SK-N-SH (cell line): ENCODE measurements around the gene HTT. TPM values are rescaled to one million over a fixed set of nuclear protein-coding genes. Genes with fewer than 3 reads are reported as not detected.

Experiments
- CTCF ChIA-PET: fragments of 300-600, 350-600 bp; formaldehyde crosslinking; extraction: SDS; loops from one replicate; lab custom pipeline; 2021; lab: Yijun Ruan, JAX
- POLR2A ChIA-PET: fragments of 350-600 bp; sonication (Branson Sonifier 250); formaldehyde crosslinking; extraction: SDS; loops from one replicate; lab custom pipeline; 2020; ENCODE audit warnings: antibody characterized with exemption, inconsistent platforms; lab: Yijun Ruan, JAX
- DNase-seq: peaks from one replicate; pipeline ENCODE4 v3.0.0; 2012
- H2AFZ ChIP-seq: fragments of 200-600 bp; sonication (generic); 2 replicates; pipeline ENCODE4 v1.8.1; 2016; ENCODE audit warnings: antibody characterized with exemption, mild to moderate bottlenecking, low read depth
- H3F3A ChIP-seq: fragments of 200-600 bp; sonication (generic); replicated peaks from 2 replicates; pipeline ENCODE3; 2016; ENCODE audit warnings: antibody characterized with exemption, mild to moderate bottlenecking; ENCODE audit not compliant: insufficient read depth
- H3K27ac ChIP-seq, 2 experiments: fragments of 200-500 bp in 1 of 2; fragments of 200-600 bp in 1 of 2; sonication (Bioruptor generic) in 1 of 2; sonication (generic), shearing (Covaris generic) in 1 of 2; 2 replicates each; pipeline versions ENCODE4 v1.5.1 to v1.6.1; 2014 to 2016; ENCODE audit warnings: low read depth in 2 of 2, inconsistent platforms in 1 of 2, low read length in 1 of 2, mild to moderate bottlenecking in 1 of 2, mixed read lengths in 1 of 2
- H3K27me3 ChIP-seq: fragments of 200-600 bp; sonication (generic), shearing (Covaris generic); 2 replicates; pipeline ENCODE4 v1.6.1; 2016; ENCODE audit warnings: mixed run types; ENCODE audit not compliant: insufficient read depth
- H3K36me3 ChIP-seq, 2 experiments: fragments of 200-500 bp in 1 of 2; fragments of 200-600 bp in 1 of 2; sonication (Bioruptor generic) in 1 of 2; sonication (generic) in 1 of 2; replicated peaks in 1 of 2; 2 replicates each; pipeline versions ENCODE3 to v1.5.1; 2014 to 2016; ENCODE audit warnings: low read length in 1 of 2, mild to moderate bottlenecking in 1 of 2; ENCODE audit not compliant: insufficient read depth in 2 of 2, control insufficient read depth in 1 of 2
- H3K4me1 ChIP-seq, 2 experiments: fragments of 200-500 bp in 1 of 2; fragments of 200-600 bp in 1 of 2; sonication (Bioruptor generic) in 1 of 2; sonication (generic), shearing (Covaris generic) in 1 of 2; 2 replicates each; pipeline versions ENCODE4 v1.5.1 to v1.6.1; 2014 to 2016; ENCODE audit warnings: low read depth in 1 of 2, low read length in 1 of 2, mixed run types in 1 of 2; ENCODE audit not compliant: insufficient read depth in 2 of 2, control insufficient read depth in 1 of 2
- H3K4me2 ChIP-seq: fragments of 200-600 bp; sonication (generic), shearing (Covaris generic); 2 replicates; pipeline ENCODE4 v1.6.1; 2017; ENCODE audit warnings: mixed run types
- H3K4me3 ChIP-seq, 2 experiments: fragments of 200-500 bp in 1 of 2; fragments of 200-600 bp in 1 of 2; sonication (Bioruptor generic) in 1 of 2; sonication (generic), shearing (Covaris generic) in 1 of 2; 2 replicates each; pipeline versions ENCODE4 v1.5.1 to v1.8.1; 2014 to 2016; ENCODE audit warnings: low read depth in 2 of 2, inconsistent platforms in 1 of 2, low read length in 1 of 2, mild to moderate bottlenecking in 1 of 2, mixed read lengths in 1 of 2, moderate library complexity in 1 of 2
- H3K79me2 ChIP-seq: fragments of 200-600 bp; sonication (generic); 2 replicates; pipeline ENCODE4 v1.8.1; 2017; ENCODE audit warnings: mild to moderate bottlenecking; ENCODE audit not compliant: insufficient read depth
- H3K9ac ChIP-seq: fragments of 200-600 bp; sonication (generic); 2 replicates; pipeline ENCODE4 v1.6.1; 2017; ENCODE audit warnings: mixed run types
- H3K9me2 ChIP-seq: fragments of 200-600 bp; sonication (generic); 2 replicates; pipeline ENCODE4 v1.6.1; 2017; ENCODE audit warnings: mixed run types
- H3K9me3 ChIP-seq: fragments of 200-600 bp; sonication (generic); 2 replicates; pipeline ENCODE4 v1.6.1; 2017; ENCODE audit warnings: mixed run types, mild to moderate bottlenecking, moderate library complexity
- H4K20me1 ChIP-seq: fragments of 200-600 bp; sonication (generic); 2 replicates; pipeline ENCODE4 v1.6.1; 2017; ENCODE audit warnings: mild to moderate bottlenecking, mixed run types; ENCODE audit not compliant: insufficient read depth
- ELF1 ChIP-seq: IDR thresholded peaks from 2 replicates; pipeline ENCODE4 v1.4.0; 2012
- FOSL2 ChIP-seq: IDR thresholded peaks from 2 replicates; pipeline ENCODE4 v1.4.0; 2012; ENCODE audit warnings: low read depth, mild to moderate bottlenecking, moderate library complexity, borderline replicate concordance
- FOXJ3 ChIP-seq: sonication (generic); formaldehyde crosslinking; IDR thresholded peaks from 2 replicates; pipeline ENCODE4 v1.5.1; 2020; ENCODE audit warnings: mild to moderate bottlenecking, missing genetic modification reagents
- FOXM1 ChIP-seq: IDR thresholded peaks from 2 replicates; pipeline ENCODE4 v1.4.0; 2012; ENCODE audit warnings: low read depth, mild to moderate bottlenecking
- GABPA ChIP-seq: IDR thresholded peaks from 2 replicates; pipeline ENCODE4 v1.4.0; 2012; ENCODE audit warnings: low read depth, mild to moderate bottlenecking
- GATA2 ChIP-seq: sonication (generic); formaldehyde crosslinking; IDR thresholded peaks from 2 replicates; pipeline ENCODE4 v1.5.0; 2020; ENCODE audit warnings: mild to moderate bottlenecking, missing genetic modification reagents
- MEF2A ChIP-seq: IDR thresholded peaks from 2 replicates; pipeline ENCODE4 v1.4.0; 2012; ENCODE audit warnings: low read depth, borderline replicate concordance
- NFIC ChIP-seq: IDR thresholded peaks from 2 replicates; pipeline ENCODE4 v1.4.0; 2012; ENCODE audit warnings: borderline replicate concordance
- RCOR1 ChIP-seq: fragments of 150-350 bp; IDR thresholded peaks from 2 replicates; pipeline ENCODE4 v1.6.1; 2017; ENCODE audit warnings: antibody characterized with exemption, low read length
- RXRA ChIP-seq: IDR thresholded peaks from 2 replicates; pipeline ENCODE4 v1.4.0; 2012; ENCODE audit warnings: low read depth, mild to moderate bottlenecking, borderline replicate concordance
- SIN3A ChIP-seq: IDR thresholded peaks from 2 replicates; pipeline ENCODE4 v1.6.1; 2012; ENCODE audit warnings: low read depth, mild to moderate bottlenecking, low read length, moderate library complexity, borderline replicate concordance
- TCF12 ChIP-seq: IDR thresholded peaks from 2 replicates; pipeline ENCODE4 v1.4.0; 2012
- WGBS: methylation state at CpG from one replicate; pipeline ENCODE4 v1.1.6; 2017; ENCODE audit warnings: low lambda C conversion rate; 5-methylcytosine and 5-hydroxymethylcytosine counted together
- polyA plus RNA-seq, 3 experiments: library from polyadenylated mRNA; depleted of rRNA; stranded (reverse); fragments of >200 nt; gene quantifications; 2 replicates each; pipeline ENCODE4 v1.2.3, GENCODE V29; 2012
- TF ChIP-seq, protein P1 (sequence below): fragments of 150-350 bp; IDR thresholded peaks from 2 replicates; pipeline ENCODE4 v1.6.1; 2016; ENCODE audit warnings: mild to moderate bottlenecking, low read depth, low read length
- TF ChIP-seq, protein P2 (sequence below): IDR thresholded peaks from 2 replicates; pipeline ENCODE4 v1.4.0; 2012; ENCODE audit warnings: low read depth, borderline replicate concordance
- TF ChIP-seq, protein P3 (sequence below): fragments of 150-350 bp; IDR thresholded peaks from 2 replicates; pipeline ENCODE4 v1.6.1; 2017; ENCODE audit warnings: antibody characterized with exemption, low read length, low read depth, borderline replicate concordance

Gene HTT
- polyA plus RNA-seq, 1 of the 3 experiments (the other 2 are of a cell fraction): 11.3 TPM

DNA sequence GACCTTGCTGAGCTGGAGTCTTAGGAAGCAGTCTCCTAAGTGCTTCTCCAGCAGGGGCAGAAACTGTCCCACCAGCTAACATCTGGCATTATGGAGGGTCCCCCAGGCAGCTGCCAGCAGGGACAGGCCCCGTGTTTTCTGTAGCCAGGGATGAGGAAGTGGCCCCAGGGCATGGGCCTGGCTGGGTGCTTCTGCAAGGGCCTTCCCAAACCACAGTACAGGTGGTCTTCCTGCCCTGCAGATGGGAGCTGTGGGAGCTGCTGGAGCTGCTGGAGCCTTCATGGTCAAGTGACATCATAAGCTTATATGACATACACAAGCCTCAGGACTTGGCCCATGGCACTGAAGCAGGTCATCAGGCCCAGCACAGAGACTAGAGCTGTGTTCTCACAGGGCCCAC, 169.5 kb downstream of the HTT start:
- Histone ChIP-seq H3K79me2 (no peaks in the 10 kb centered on the region), H3K27me3 (no peaks in the 10 kb centered on the region), H3F3A (no peaks in the 10 kb centered on the region), H3K4me1 (peaks cover 0 to 32% of the 10 kb centered on the region in 2 experiments; a peak in 1 of 4 replicates), H3K9me3 (no peaks in the 10 kb centered on the region), H4K20me1 (no peaks in the 10 kb centered on the region), H3K9ac (no peak overlapping the region), H3K9me2 (no peaks in the 10 kb centered on the region), H3K4me2 (no peak overlapping the region), H2AFZ (no peak overlapping the region), H3K4me3 (no peak overlapping the region), H3K27ac (no peak overlapping the region), H3K36me3 (peaks cover 0 to 34% of the 10 kb centered on the region in 2 experiments)
- CTCF ChIA-PET: interaction anchor here (0.8 to 1.0 kb wide), 2 partner anchors 50 to 135 kb away, joined by 3 to 4 read pairs; no protein-coding TSS in a partner anchor
- DNase-seq: no peak
- TF ChIP-seq GATA2 (CRISPR knock-in tag) (no peak), ELF1 (no peak), FOXM1 (no peak), RCOR1 (no peak)
- WGBS: no CpG with 5 or more reads among the region's 1 CpG
- POLR2A ChIA-PET: no interaction called here

DNA sequence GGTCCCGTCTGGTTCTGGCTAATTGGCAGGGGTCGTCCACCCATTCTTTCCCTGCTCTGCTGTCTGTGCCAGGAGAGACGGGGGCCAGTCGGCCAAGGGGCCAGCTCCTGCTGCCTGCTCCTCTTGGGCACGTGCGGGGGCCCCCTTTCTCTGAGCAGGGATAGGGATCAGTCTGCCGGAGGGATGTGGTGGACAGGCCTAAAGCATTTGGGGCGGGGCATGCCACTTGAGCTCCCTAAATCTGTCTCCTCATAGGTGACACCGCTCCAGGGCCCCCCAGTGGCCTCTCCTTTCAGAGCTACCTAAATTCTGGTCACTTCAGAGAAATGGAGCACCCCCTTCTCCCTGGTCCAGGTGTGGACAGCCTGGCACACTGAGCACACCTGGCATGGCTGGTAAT, 170.3 kb downstream of the HTT start:
- ChIA-PET POLR2A (no interaction called here), CTCF (interaction anchor here (0.8 to 1.0 kb wide), 2 partner anchors 51 to 136 kb away, joined by 3 to 4 read pairs; no protein-coding TSS in a partner anchor)
- 89% methylated on average over 3 of the region's 9 CpGs for WGBS
- Histone ChIP-seq H3K9me3 (no peaks in the 10 kb centered on the region), H3K4me2 (no peak overlapping the region), H3F3A (no peaks in the 10 kb centered on the region), H3K27me3 (no peaks in the 10 kb centered on the region), H2AFZ (no peak overlapping the region), H3K4me3 (no peak overlapping the region), H3K9ac (no peak overlapping the region), H3K36me3 (peaks cover 0 to 26% of the 10 kb centered on the region in 2 experiments), H3K4me1 (peaks cover 0 to 26% of the 10 kb centered on the region in 2 experiments; a peak in 1 of 4 replicates), H3K27ac (no peak overlapping the region), H3K79me2 (no peaks in the 10 kb centered on the region), H3K9me2 (no peaks in the 10 kb centered on the region), H4K20me1 (no peaks in the 10 kb centered on the region)
- TF ChIP-seq, protein P1, sequence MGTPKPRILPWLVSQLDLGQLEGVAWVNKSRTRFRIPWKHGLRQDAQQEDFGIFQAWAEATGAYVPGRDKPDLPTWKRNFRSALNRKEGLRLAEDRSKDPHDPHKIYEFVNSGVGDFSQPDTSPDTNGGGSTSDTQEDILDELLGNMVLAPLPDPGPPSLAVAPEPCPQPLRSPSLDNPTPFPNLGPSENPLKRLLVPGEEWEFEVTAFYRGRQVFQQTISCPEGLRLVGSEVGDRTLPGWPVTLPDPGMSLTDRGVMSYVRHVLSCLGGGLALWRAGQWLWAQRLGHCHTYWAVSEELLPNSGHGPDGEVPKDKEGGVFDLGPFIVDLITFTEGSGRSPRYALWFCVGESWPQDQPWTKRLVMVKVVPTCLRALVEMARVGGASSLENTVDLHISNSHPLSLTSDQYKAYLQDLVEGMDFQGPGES: no peak
- TF ChIP-seq, protein P2, sequence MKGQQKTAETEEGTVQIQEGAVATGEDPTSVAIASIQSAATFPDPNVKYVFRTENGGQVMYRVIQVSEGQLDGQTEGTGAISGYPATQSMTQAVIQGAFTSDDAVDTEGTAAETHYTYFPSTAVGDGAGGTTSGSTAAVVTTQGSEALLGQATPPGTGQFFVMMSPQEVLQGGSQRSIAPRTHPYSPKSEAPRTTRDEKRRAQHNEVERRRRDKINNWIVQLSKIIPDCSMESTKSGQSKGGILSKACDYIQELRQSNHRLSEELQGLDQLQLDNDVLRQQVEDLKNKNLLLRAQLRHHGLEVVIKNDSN: no peak
- TF ChIP-seq, protein P3, sequence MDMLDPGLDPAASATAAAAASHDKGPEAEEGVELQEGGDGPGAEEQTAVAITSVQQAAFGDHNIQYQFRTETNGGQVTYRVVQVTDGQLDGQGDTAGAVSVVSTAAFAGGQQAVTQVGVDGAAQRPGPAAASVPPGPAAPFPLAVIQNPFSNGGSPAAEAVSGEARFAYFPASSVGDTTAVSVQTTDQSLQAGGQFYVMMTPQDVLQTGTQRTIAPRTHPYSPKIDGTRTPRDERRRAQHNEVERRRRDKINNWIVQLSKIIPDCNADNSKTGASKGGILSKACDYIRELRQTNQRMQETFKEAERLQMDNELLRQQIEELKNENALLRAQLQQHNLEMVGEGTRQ: no peak
- no peak for TF ChIP-seq FOXJ3 (CRISPR knock-in tag)
- no peak for TF ChIP-seq FOSL2
- TF ChIP-seq MEF2A: no peak
- TF ChIP-seq TCF12: no peak
- no peak for TF ChIP-seq NFIC
- no peak for TF ChIP-seq RXRA
- no peak for TF ChIP-seq GABPA
- no peak for TF ChIP-seq SIN3A
- no peak for DNase-seq
